Measurements from ENCODE around the gene CDK5.
A peak's percentile ranks its signal among the peaks of the same experiment; 100 is the strongest.

CDK5 gene

GRCh38 chr7:151086802-151087244 lies 29.1 kb upstream of the CDK5 start:
- peak overlapping the region; percentile 16 for H4K8ac ChIP-seq (ENCODE audit: low read length)
- peak overlapping the region in 1 of 2 experiments; percentile 99 for H3K14ac ChIP-seq (ENCODE audit: low read length in 2 of 2)
- H2BK12ac ChIP-seq (ENCODE audit: low read length in 2 of 2), result peak overlapping the region in 1 of 2 experiments; percentile 45
- H3K36me3 ChIP-seq (ENCODE audit: control insufficient read depth in 1 of 2, insufficient read depth in 2 of 2, low read depth in 1 of 2, low read length in 2 of 2), result peaks cover 2 to 12% of the 10 kb centered on the region in 2 experiments
- H2AK5ac ChIP-seq (ENCODE audit: low read length, severe bottlenecking), result no peak overlapping the region
- peak overlapping the region; percentile 30 for H3K27ac ChIP-seq (ENCODE audit: low read length, poor library complexity, severe bottlenecking)
- no peak overlapping the region for H3K23ac ChIP-seq (ENCODE audit: low read length in 2 of 2)
- no peak overlapping the region for H2BK5ac ChIP-seq (ENCODE audit: low read depth, low read length, poor library complexity, severe bottlenecking)
- peak overlapping the region; percentile 54 for H4K91ac ChIP-seq (ENCODE audit: low read length)
- peak; percentile 51 for DNase-seq
- peak overlapping the region; percentile 39 for H2BK120ac ChIP-seq (ENCODE audit: low read depth, low read length)
- H3K4ac ChIP-seq (ENCODE audit: low read depth in 1 of 2, low read length in 2 of 2), result peak overlapping the region; percentile 38 to 94
- under 1% methylated on average over 35 of the region's 56 CpGs for WGBS
- H3K4me1 ChIP-seq (ENCODE audit: control insufficient read depth, insufficient read depth, low read depth, low read length), result peaks cover 43% of the 10 kb centered on the region
- H2BK15ac ChIP-seq (ENCODE audit: low read depth, poor library complexity, severe bottlenecking), result peak overlapping the region; percentile 98
- H3K9me3 ChIP-seq (ENCODE audit: control insufficient read depth, low read length), result no peaks in the 10 kb centered on the region
- H3K18ac ChIP-seq (ENCODE audit: low read depth in 1 of 2, low read length in 2 of 2), result peak overlapping the region; percentile 93 to 96
- no peak overlapping the region for H2AFZ ChIP-seq (ENCODE audit: low read depth, low read length)
- peak overlapping the region; percentile 76 to 94 for H3K4me3 ChIP-seq (ENCODE audit: insufficient read depth in 1 of 2, low read depth in 1 of 2, low read length in 2 of 2)
- peak overlapping the region; percentile 94 for H3K9ac ChIP-seq (ENCODE audit: low read length)
- H3K27me3 ChIP-seq (ENCODE audit: control insufficient read depth in 1 of 2, insufficient read depth in 1 of 2, low read length in 2 of 2), result no peaks in the 10 kb centered on the region
- H3K4me2 ChIP-seq (ENCODE audit: low read length, poor library complexity, severe bottlenecking), result peak overlapping the region; percentile 69
- H3K79me1 ChIP-seq (replicated peaks; ENCODE audit: low read length, poor library complexity, severe bottlenecking), result peaks cover 2% of the 10 kb centered on the region

- no peak within 1 kb of the TSS for H2AK5ac ChIP-seq (ENCODE audit: low read length, severe bottlenecking)
Measured at GRCh38 chr7:151085691-151086620, 28.3 kb upstream of the CDK5 start, which contains the start of gene AGAP3. TSS of gene AGAP3 (plus strand) at chr7:151086475. CDS start at chr7:151086742, 267 bp downstream.

GRCh38 chr7:151085329-151085690 lies 27.6 kb upstream of the CDK5 start:
- Histone ChIP-seq H3K27ac (ENCODE audit: low read length, poor library complexity, severe bottlenecking) (no peak overlapping the region), H3K4me1 (ENCODE audit: control insufficient read depth, insufficient read depth, low read depth, low read length) (peaks cover 47% of the 10 kb centered on the region), H2AFZ (ENCODE audit: low read depth, low read length) (no peak overlapping the region), H4K8ac (ENCODE audit: low read length) (no peak overlapping the region), H2AK5ac (ENCODE audit: low read length, severe bottlenecking) (no peak overlapping the region), H2BK5ac (ENCODE audit: low read depth, low read length, poor library complexity, severe bottlenecking) (no peak overlapping the region), H3K18ac (ENCODE audit: low read depth in 1 of 2, low read length in 2 of 2) (no peak overlapping the region), H3K79me1 (replicated peaks; ENCODE audit: low read length, poor library complexity, severe bottlenecking) (peaks cover 3% of the 10 kb centered on the region), H3K36me3 (ENCODE audit: control insufficient read depth in 1 of 2, insufficient read depth in 2 of 2, low read depth in 1 of 2, low read length in 2 of 2) (peaks cover 0 to 12% of the 10 kb centered on the region in 2 experiments), H2BK120ac (ENCODE audit: low read depth, low read length) (no peak overlapping the region), H3K14ac (ENCODE audit: low read length in 2 of 2) (no peak overlapping the region), H3K23ac (ENCODE audit: low read length in 2 of 2) (no peak overlapping the region), H4K91ac (ENCODE audit: low read length) (no peak overlapping the region), H3K9me3 (ENCODE audit: control insufficient read depth, low read length) (no peaks in the 10 kb centered on the region), H3K9ac (ENCODE audit: low read length) (peak overlapping the region; percentile 80), H3K27me3 (ENCODE audit: control insufficient read depth in 1 of 2, insufficient read depth in 1 of 2, low read length in 2 of 2) (no peaks in the 10 kb centered on the region), H2BK12ac (ENCODE audit: low read length in 2 of 2) (peak overlapping the region in 1 of 2 experiments; percentile 45), H3K4me3 (ENCODE audit: insufficient read depth in 1 of 2, low read depth in 1 of 2, low read length in 2 of 2) (peak overlapping the region in 1 of 2 experiments; percentile 77), H3K4me2 (ENCODE audit: low read length, poor library complexity, severe bottlenecking) (no peak overlapping the region), H3K4ac (ENCODE audit: low read depth in 1 of 2, low read length in 2 of 2) (no peak overlapping the region), H2BK15ac (ENCODE audit: low read depth, poor library complexity, severe bottlenecking) (no peak overlapping the region)
- no peak for DNase-seq
- 45% methylated on average over 5 of the region's 5 CpGs for WGBS

More at GRCh38 chr7:151085691-151086620, 28.3 kb upstream of the CDK5 start, which contains the start of gene AGAP3:
- peak; percentile 86 for DNase-seq
- Histone ChIP-seq H4K8ac (ENCODE audit: low read length) (peak within 1 kb of the TSS; percentile 88), H3K4me3 (ENCODE audit: insufficient read depth in 1 of 2, low read depth in 1 of 2, low read length in 2 of 2) (peak within 1 kb of the TSS; percentile 76 to 94), H3K79me1 (replicated peaks; ENCODE audit: low read length, poor library complexity, severe bottlenecking) (peaks cover 2% of the 10 kb centered on the region), H2AFZ (ENCODE audit: low read depth, low read length) (peak within 1 kb of the TSS; percentile 73), H3K18ac (ENCODE audit: low read depth in 1 of 2, low read length in 2 of 2) (peak within 1 kb of the TSS; percentile 93 to 99), H3K14ac (ENCODE audit: low read length in 2 of 2) (peak within 1 kb of the TSS in 1 of 2 experiments; percentile 99), H3K4ac (ENCODE audit: low read depth in 1 of 2, low read length in 2 of 2) (peak within 1 kb of the TSS; percentile 88 to 98), H3K4me2 (ENCODE audit: low read length, poor library complexity, severe bottlenecking) (peak within 1 kb of the TSS; percentile 76), H3K27ac (ENCODE audit: low read length, poor library complexity, severe bottlenecking) (peak within 1 kb of the TSS; percentile 80), H3K36me3 (ENCODE audit: control insufficient read depth in 1 of 2, insufficient read depth in 2 of 2, low read depth in 1 of 2, low read length in 2 of 2) (peaks cover 0 to 14% of the 10 kb centered on the region in 2 experiments), H3K9ac (ENCODE audit: low read length) (peak within 1 kb of the TSS; percentile 94), H2BK12ac (ENCODE audit: low read length in 2 of 2) (peak within 1 kb of the TSS; percentile 78 to 94), H4K91ac (ENCODE audit: low read length) (peak within 1 kb of the TSS; percentile 54), H3K27me3 (ENCODE audit: control insufficient read depth in 1 of 2, insufficient read depth in 1 of 2, low read length in 2 of 2) (no peaks in the 10 kb centered on the region), H2BK120ac (ENCODE audit: low read depth, low read length) (peak within 1 kb of the TSS; percentile 39), H2BK15ac (ENCODE audit: low read depth, poor library complexity, severe bottlenecking) (peak within 1 kb of the TSS; percentile 98), H2BK5ac (ENCODE audit: low read depth, low read length, poor library complexity, severe bottlenecking) (no peak within 1 kb of the TSS), H3K9me3 (ENCODE audit: control insufficient read depth, low read length) (no peaks in the 10 kb centered on the region), H3K4me1 (ENCODE audit: control insufficient read depth, insufficient read depth, low read depth, low read length) (peaks cover 50% of the 10 kb centered on the region), H3K23ac (ENCODE audit: low read length in 2 of 2) (peak within 1 kb of the TSS in 1 of 2 experiments; percentile 94)
- under 1% methylated on average over 38 of the region's 84 CpGs for WGBS

- Histone ChIP-seq H3K4ac (ENCODE audit: low read depth in 1 of 2, low read length in 2 of 2) (peak overlapping the region in 1 of 2 experiments; percentile 64), H2BK5ac (ENCODE audit: low read depth, low read length, poor library complexity, severe bottlenecking) (no peak overlapping the region), H3K23ac (ENCODE audit: low read length in 2 of 2) (no peak overlapping the region), H2BK12ac (ENCODE audit: low read length in 2 of 2) (peak overlapping the region in 1 of 2 experiments; percentile 64), H3K79me1 (replicated peaks; ENCODE audit: low read length, poor library complexity, severe bottlenecking) (peaks cover 4% of the 10 kb centered on the region), H3K27ac (ENCODE audit: low read length, poor library complexity, severe bottlenecking) (no peak overlapping the region), H3K9me3 (ENCODE audit: control insufficient read depth, low read length) (no peaks in the 10 kb centered on the region), H4K91ac (ENCODE audit: low read length) (no peak overlapping the region), H3K9ac (ENCODE audit: low read length) (peak overlapping the region; percentile 94), H2AFZ (ENCODE audit: low read depth, low read length) (peak overlapping the region; percentile 90), H4K8ac (ENCODE audit: low read length) (no peak overlapping the region), H2AK5ac (ENCODE audit: low read length, severe bottlenecking) (no peak overlapping the region), H3K27me3 (ENCODE audit: control insufficient read depth in 1 of 2, insufficient read depth in 1 of 2, low read length in 2 of 2) (no peaks in the 10 kb centered on the region), H3K4me2 (ENCODE audit: low read length, poor library complexity, severe bottlenecking) (peak overlapping the region; percentile 88), H3K36me3 (ENCODE audit: control insufficient read depth in 1 of 2, insufficient read depth in 2 of 2, low read depth in 1 of 2, low read length in 2 of 2) (peaks cover 4 to 19% of the 10 kb centered on the region in 2 experiments), H2BK15ac (ENCODE audit: low read depth, poor library complexity, severe bottlenecking) (no peak overlapping the region), H3K4me3 (ENCODE audit: insufficient read depth in 1 of 2, low read depth in 1 of 2, low read length in 2 of 2) (peak overlapping the region; percentile 77 to 96), H2BK120ac (ENCODE audit: low read depth, low read length) (no peak overlapping the region), H3K4me1 (ENCODE audit: control insufficient read depth, insufficient read depth, low read depth, low read length) (peaks cover 45% of the 10 kb centered on the region), H3K18ac (ENCODE audit: low read depth in 1 of 2, low read length in 2 of 2) (peak overlapping the region in 1 of 2 experiments; percentile 75), H3K14ac (ENCODE audit: low read length in 2 of 2) (no peak overlapping the region)
- WGBS, result 0% methylated on average over 2 of the region's 3 CpGs
- DNase-seq, result no peak
Measured at GRCh38 chr7:151083824-151084160, 26.1 kb upstream of the CDK5 start.
